IMR-90 (cell line): ENCODE measurements around the gene LHFPL6. TPM values are rescaled to one million over a fixed set of nuclear protein-coding genes. Genes with fewer than 3 reads are reported as not detected.

Source experiments
- ATAC-seq: fragments of 200-7000 bp; cut with Tn5 transposase; 2 replicates; pipeline ENCODE4 v1.9.1; 2020; ENCODE audit warnings: low read depth, mild to moderate bottlenecking, moderate library complexity
- BruUV-seq: library from RNA; stranded (reverse); fragments of 400-500 nt; replicated peaks from 2 replicates; lab custom pipeline; 2021; lab: Mats Ljungman, UMichigan
- CTCF ChIA-PET: fragments of 300-600 bp; formaldehyde crosslinking; extraction: SDS; loops from one replicate; lab custom pipeline; 2021; ENCODE audit warnings: antibody characterized with exemption; lab: Yijun Ruan, JAX
- POLR2A ChIA-PET: fragments of 300-600 bp; sonication (Branson Sonifier 250); formaldehyde crosslinking; loops from one replicate; lab custom pipeline; 2022; ENCODE audit warnings: antibody characterized with exemption; ENCODE audit not compliant: unreplicated experiment; lab: Charles Lee
- DNase-seq: peaks from one replicate; pipeline ENCODE4 v3.0.0; 2013
- H2AFZ ChIP-seq: replicated peaks from 2 replicates; pipeline ENCODE3; 2013; ENCODE audit warnings: low read length, mild to moderate bottlenecking; ENCODE audit not compliant: poor library complexity
- H2AK5ac ChIP-seq: 2 replicates; pipeline ENCODE4 v1.6.1; 2013; ENCODE audit warnings: low read depth, low read length, inconsistent platforms
- H2AK9ac ChIP-seq: replicated peaks from 2 replicates; pipeline ENCODE3; 2013; ENCODE audit warnings: mild to moderate bottlenecking, low read depth, low read length, moderate library complexity; ENCODE audit not compliant: poor library complexity
- H2BK120ac ChIP-seq: 2 replicates; pipeline ENCODE4 v1.6.1; 2013; ENCODE audit warnings: low read depth, low read length, inconsistent platforms
- H2BK15ac ChIP-seq: 3 replicates; pipeline ENCODE4 v1.6.1; 2013; ENCODE audit warnings: low read depth, low read length, inconsistent platforms
- H2BK20ac ChIP-seq: 2 replicates; pipeline ENCODE4 v1.6.1; 2013; ENCODE audit warnings: low read depth, mild to moderate bottlenecking, inconsistent platforms, low read length, moderate library complexity
- H2BK5ac ChIP-seq: 2 replicates; pipeline ENCODE4 v1.6.1; 2013; ENCODE audit warnings: mild to moderate bottlenecking, low read depth, low read length, inconsistent platforms; ENCODE audit not compliant: poor library complexity, severe bottlenecking
- H3K14ac ChIP-seq: replicated peaks from 2 replicates; pipeline ENCODE4 v1.6.1; 2013; ENCODE audit warnings: low read depth, low read length, inconsistent platforms
- H3K18ac ChIP-seq: 2 replicates; pipeline ENCODE4 v1.6.1; 2013; ENCODE audit warnings: low read depth, low read length, control low read depth
- H3K23ac ChIP-seq: 2 replicates; pipeline ENCODE4 v1.6.1; 2013; ENCODE audit warnings: low read depth, low read length, inconsistent platforms
- H3K27ac ChIP-seq: 2 replicates; pipeline ENCODE4 v1.5.1; 2013; ENCODE audit warnings: mild to moderate bottlenecking, control low read depth, low read length; ENCODE audit not compliant: insufficient read depth
- H3K27me3 ChIP-seq: 2 replicates; pipeline ENCODE4 v1.6.1; 2013; ENCODE audit warnings: low read length; ENCODE audit not compliant: control insufficient read depth, insufficient read depth
- H3K36me3 ChIP-seq: 2 replicates; pipeline ENCODE4 v1.6.1; 2013; ENCODE audit warnings: low read length, mixed read lengths; ENCODE audit not compliant: control insufficient read depth, insufficient read depth
- H3K4ac ChIP-seq: 2 replicates; pipeline ENCODE4 v1.6.1; 2013; ENCODE audit warnings: low read depth, low read length, inconsistent platforms
- H3K4me1 ChIP-seq: 2 replicates; pipeline ENCODE4 v1.6.1; 2013; ENCODE audit warnings: low read length, mixed read lengths; ENCODE audit not compliant: control insufficient read depth, insufficient read depth
- H3K4me2 ChIP-seq: 2 replicates; pipeline ENCODE4 v1.6.1; 2013; ENCODE audit warnings: low read depth, mild to moderate bottlenecking, control low read depth, low read length, moderate library complexity
- H3K4me3 ChIP-seq: 2 replicates; pipeline ENCODE4 v1.5.1; 2013; ENCODE audit warnings: low read depth, mild to moderate bottlenecking, control low read depth, low read length, moderate library complexity; ENCODE audit not compliant: insufficient read depth
- H3K56ac ChIP-seq: 2 replicates; pipeline ENCODE4 v1.6.1; 2013; ENCODE audit warnings: low read length, inconsistent platforms; ENCODE audit not compliant: insufficient read depth; ENCODE audit errors: extremely low read depth
- H3K79me1 ChIP-seq, 2 experiments: 2 replicates each; pipeline ENCODE4 v1.6.1; 2013; ENCODE audit warnings: low read length in 2 of 2, inconsistent platforms in 1 of 2, low read depth in 1 of 2
- H3K9ac ChIP-seq: 2 replicates; pipeline ENCODE4 v1.6.1; 2013; ENCODE audit warnings: low read depth, low read length, control low read depth
- H3K9me1 ChIP-seq: 2 replicates; pipeline ENCODE4 v1.6.1; 2013; ENCODE audit warnings: low read length, inconsistent platforms; ENCODE audit not compliant: insufficient read depth
- H3K9me3 ChIP-seq: 2 replicates; pipeline ENCODE4 v1.6.1; 2013; ENCODE audit warnings: low read length; ENCODE audit not compliant: control insufficient read depth, insufficient read depth
- H4K20me1 ChIP-seq: 2 replicates; pipeline ENCODE4 v1.6.1; 2013; ENCODE audit warnings: low read length, inconsistent platforms; ENCODE audit not compliant: insufficient read depth
- H4K5ac ChIP-seq: 2 replicates; pipeline ENCODE4 v1.6.1; 2013; ENCODE audit warnings: mild to moderate bottlenecking, low read depth, low read length, control low read depth
- H4K8ac ChIP-seq, 2 experiments: 2 replicates each; pipeline ENCODE4 v1.6.1; 2013; ENCODE audit warnings: low read depth in 2 of 2, low read length in 2 of 2, control low read depth in 1 of 2, inconsistent platforms in 1 of 2
- H4K91ac ChIP-seq: 2 replicates; pipeline ENCODE4 v1.6.1; 2013; ENCODE audit warnings: low read depth, low read length, inconsistent platforms; ENCODE audit not compliant: insufficient read depth
- BHLHE40 ChIP-seq: fragments of 150-350 bp; IDR thresholded peaks from 2 replicates; pipeline ENCODE4 v1.6.1; 2016; ENCODE audit warnings: mild to moderate bottlenecking, low read depth, low read length
- CEBPB ChIP-seq: IDR thresholded peaks from 2 replicates; pipeline ENCODE4 v1.6.1; 2012; ENCODE audit warnings: low read depth, low read length, improper control_type of control experiment
- CHD1 ChIP-seq: IDR thresholded peaks from 2 replicates; pipeline ENCODE4 v1.6.1; 2012; ENCODE audit warnings: low read depth, low read length, improper control_type of control experiment
- FOS ChIP-seq: fragments of 150-350 bp; IDR thresholded peaks from 2 replicates; pipeline ENCODE4 v1.6.1; 2016; ENCODE audit warnings: low read depth, low read length
- MAFK ChIP-seq: IDR thresholded peaks from 2 replicates; pipeline ENCODE4 v1.6.1; 2012; ENCODE audit warnings: low read depth, low read length, improper control_type of control experiment
- MAZ ChIP-seq: IDR thresholded peaks from 2 replicates; pipeline ENCODE4 v1.6.1; 2012; ENCODE audit warnings: low read depth, mild to moderate bottlenecking, low read length, improper control_type of control experiment, moderate library complexity, borderline replicate concordance
- MXI1 ChIP-seq: IDR thresholded peaks from 2 replicates; pipeline ENCODE4 v1.6.1; 2012; ENCODE audit warnings: low read depth, mild to moderate bottlenecking, low read length, moderate library complexity, borderline replicate concordance
- NFE2L2 ChIP-seq: fragments of 150-350 bp; IDR thresholded peaks from 2 replicates; pipeline ENCODE4 v1.6.1; 2016; ENCODE audit warnings: low read depth, mild to moderate bottlenecking, low read length
- POLR2A ChIP-seq: IDR thresholded peaks from 2 replicates; pipeline ENCODE4 v1.6.1; 2012; ENCODE audit warnings: mild to moderate bottlenecking, low read depth, low read length
- RAD21 ChIP-seq: IDR thresholded peaks from 2 replicates; pipeline ENCODE4 v1.6.1; 2012; ENCODE audit warnings: low read length, improper control_type of control experiment
- RCOR1 ChIP-seq: IDR thresholded peaks from 2 replicates; pipeline ENCODE4 v1.6.1; 2012; ENCODE audit warnings: mild to moderate bottlenecking, low read length, improper control_type of control experiment; ENCODE audit not compliant: insufficient replicate concordance
- RFX5 ChIP-seq: IDR thresholded peaks from 2 replicates; pipeline ENCODE4 v1.8.0; 2012; ENCODE audit warnings: low read depth, mild to moderate bottlenecking, low read length, moderate library complexity
- SMC3 ChIP-seq: fragments of 150-350 bp; IDR thresholded peaks from 2 replicates; pipeline ENCODE4 v1.6.1; 2016; ENCODE audit warnings: low read depth, mild to moderate bottlenecking, antibody characterized with exemption, low read length, moderate library complexity
- WGBS, 2 experiments: methylation state at CpG; one replicate each; pipeline versions ENCODE4 v1.1.5 to v1.1.7; 2013; ENCODE audit warnings: missing lambda C conversion rate in 2 of 2; ENCODE audit not compliant: insufficient read length in 1 of 2; ENCODE audit errors: extremely low coverage in 2 of 2; 5-methylcytosine and 5-hydroxymethylcytosine counted together
- dilution Hi-C: fragments of 300-500 bp; cut with HindIII; formaldehyde crosslinking; loops from one replicate; pipeline ENCODE4 v1.14.3; 2018; ENCODE audit warnings: low sequenced_read_pairs; ENCODE audit not compliant: unreplicated experiment
- in situ Hi-C: fragments of 300-500 bp; cut with MboI; formaldehyde crosslinking; loops from 3 replicates; pipeline ENCODE4 v1.14.3; 2019; ENCODE audit warnings: low sequenced_read_pairs, inconsistent platforms, mixed read lengths
- intact Hi-C: fragments of 100-400 bp; cut with micrococcal nuclease; formaldehyde crosslinking; loops from 2 replicates; pipeline ENCODE4 v1.10.0; 2022
- polyA plus RNA-seq, 3 experiments: library from polyadenylated mRNA; depleted of rRNA; stranded (reverse); fragments of >200 nt; gene quantifications; 2 replicates each; pipeline ENCODE4 v1.2.3, GENCODE V29; 2012; ENCODE audit warnings: low replicate concordance in 1 of 3
- total RNA-seq: library from RNA; depleted of rRNA; stranded (reverse); fragments of >200 nt; gene quantifications from 2 replicates; pipeline ENCODE4 v1.2.3, GENCODE V29; 2012
- TF ChIP-seq, protein P1 (sequence below): conservative IDR thresholded peaks from 2 replicates; pipeline ENCODE4 v1.5.1; 2012; ENCODE audit warnings: mild to moderate bottlenecking, low read depth, low read length, improper control_type of control experiment
- TF ChIP-seq, protein P2 (sequence below): fragments of 150-350 bp; IDR thresholded peaks from 2 replicates; pipeline ENCODE4 v1.6.1; 2016; ENCODE audit warnings: low read depth, mild to moderate bottlenecking, low read length, moderate library complexity, borderline replicate concordance
- TF ChIP-seq, protein P3 (sequence below): fragments of 150-350 bp; IDR thresholded peaks from 2 replicates; pipeline ENCODE4 v1.6.1; 2017; ENCODE audit warnings: mild to moderate bottlenecking, antibody characterized with exemption, low read length, low read depth

LHFPL6 gene
- total and polyA plus RNA-seq, 2 of the 4 experiments (the other 2 are of a cell fraction): 24.7 to 36.1 TPM

DNA sequence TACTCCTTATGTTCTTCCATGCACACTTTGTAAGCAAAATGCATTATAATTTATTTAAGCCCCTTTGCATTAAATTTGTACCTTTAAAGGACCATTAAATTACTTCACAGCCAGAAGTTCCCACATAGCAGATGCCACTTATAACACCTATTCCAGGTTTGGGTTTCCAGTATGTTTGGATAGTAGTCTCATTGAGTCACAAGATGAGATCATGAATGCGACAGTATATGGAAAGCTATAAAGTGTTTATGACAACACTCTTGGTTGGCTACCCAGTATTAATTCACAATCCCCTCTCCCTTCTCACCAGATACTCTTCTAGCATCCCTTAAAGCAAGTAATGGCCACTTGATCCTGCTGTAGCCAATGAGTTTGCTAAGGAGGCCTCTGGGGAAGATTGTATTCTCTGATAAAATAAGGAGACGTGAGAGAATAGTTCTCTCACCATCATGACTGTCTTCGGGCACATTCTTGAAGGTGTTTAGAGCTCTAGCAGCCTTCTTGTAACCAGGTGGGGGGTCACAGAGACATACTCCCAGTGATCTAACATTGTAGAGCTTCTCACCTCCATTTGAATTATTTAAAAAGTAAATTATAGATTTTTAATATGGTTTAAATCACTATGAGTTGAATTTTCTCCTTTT, 2.8 kb upstream of the LHFPL6 start:
- Histone ChIP-seq H3K9ac (no peak overlapping the region), H2BK5ac (no peak overlapping the region), H3K56ac (no peak overlapping the region), H2AK5ac (no peak overlapping the region), H2BK15ac (no peak overlapping the region), H3K4me3 (no peak overlapping the region), H3K4me1 (peaks cover 4% of the 10 kb centered on the region), H3K18ac (no peak overlapping the region), H2BK120ac (no peak overlapping the region), H3K14ac (no peak overlapping the region), H4K5ac (no peak overlapping the region), H3K27ac (no peak overlapping the region), H4K20me1 (no peaks in the 10 kb centered on the region), H3K4ac (no peak overlapping the region), H3K27me3 (peaks cover 2% of the 10 kb centered on the region), H3K36me3 (peaks cover 2% of the 10 kb centered on the region), H2BK20ac (no peak overlapping the region), H3K23ac (no peak overlapping the region), H3K79me1 (peaks cover 9 to 16% of the 10 kb centered on the region in 2 experiments; a peak in 3 of 4 replicates), H4K91ac (no peak overlapping the region), H3K9me3 (no peaks in the 10 kb centered on the region), H3K9me1 (peaks cover 4% of the 10 kb centered on the region), H4K8ac (no peak overlapping the region), H3K4me2 (no peak overlapping the region), H2AFZ (no peak overlapping the region), H2AK9ac (no peak overlapping the region)
- dilution Hi-C loops (no loop called here), in situ Hi-C loops (loop anchor here (10.0 kb wide), 1 partner anchor 191 kb away; no protein-coding TSS in a partner anchor), intact Hi-C loops (no loop called here)
- ATAC-seq (no peak), DNase-seq (no peak)
- POLR2A ChIA-PET: interaction anchor here (0.7 kb wide), 1 partner anchor 68 kb away, joined by 6 read pairs; no protein-coding TSS in a partner anchor
- CTCF ChIA-PET: no interaction called here
- TF ChIP-seq POLR2A: no peak
- TF ChIP-seq NFE2L2: no peak
- TF ChIP-seq, protein P1, sequence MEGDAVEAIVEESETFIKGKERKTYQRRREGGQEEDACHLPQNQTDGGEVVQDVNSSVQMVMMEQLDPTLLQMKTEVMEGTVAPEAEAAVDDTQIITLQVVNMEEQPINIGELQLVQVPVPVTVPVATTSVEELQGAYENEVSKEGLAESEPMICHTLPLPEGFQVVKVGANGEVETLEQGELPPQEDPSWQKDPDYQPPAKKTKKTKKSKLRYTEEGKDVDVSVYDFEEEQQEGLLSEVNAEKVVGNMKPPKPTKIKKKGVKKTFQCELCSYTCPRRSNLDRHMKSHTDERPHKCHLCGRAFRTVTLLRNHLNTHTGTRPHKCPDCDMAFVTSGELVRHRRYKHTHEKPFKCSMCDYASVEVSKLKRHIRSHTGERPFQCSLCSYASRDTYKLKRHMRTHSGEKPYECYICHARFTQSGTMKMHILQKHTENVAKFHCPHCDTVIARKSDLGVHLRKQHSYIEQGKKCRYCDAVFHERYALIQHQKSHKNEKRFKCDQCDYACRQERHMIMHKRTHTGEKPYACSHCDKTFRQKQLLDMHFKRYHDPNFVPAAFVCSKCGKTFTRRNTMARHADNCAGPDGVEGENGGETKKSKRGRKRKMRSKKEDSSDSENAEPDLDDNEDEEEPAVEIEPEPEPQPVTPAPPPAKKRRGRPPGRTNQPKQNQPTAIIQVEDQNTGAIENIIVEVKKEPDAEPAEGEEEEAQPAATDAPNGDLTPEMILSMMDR: no peak
- TF ChIP-seq MXI1: no peak
- TF ChIP-seq CEBPB: no peak
- TF ChIP-seq, protein P2, sequence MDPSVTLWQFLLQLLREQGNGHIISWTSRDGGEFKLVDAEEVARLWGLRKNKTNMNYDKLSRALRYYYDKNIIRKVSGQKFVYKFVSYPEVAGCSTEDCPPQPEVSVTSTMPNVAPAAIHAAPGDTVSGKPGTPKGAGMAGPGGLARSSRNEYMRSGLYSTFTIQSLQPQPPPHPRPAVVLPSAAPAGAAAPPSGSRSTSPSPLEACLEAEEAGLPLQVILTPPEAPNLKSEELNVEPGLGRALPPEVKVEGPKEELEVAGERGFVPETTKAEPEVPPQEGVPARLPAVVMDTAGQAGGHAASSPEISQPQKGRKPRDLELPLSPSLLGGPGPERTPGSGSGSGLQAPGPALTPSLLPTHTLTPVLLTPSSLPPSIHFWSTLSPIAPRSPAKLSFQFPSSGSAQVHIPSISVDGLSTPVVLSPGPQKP: no peak
- TF ChIP-seq SMC3: no peak
- TF ChIP-seq CHD1: no peak
- TF ChIP-seq RAD21: no peak
- TF ChIP-seq RFX5: no peak
- TF ChIP-seq RCOR1: no peak
- TF ChIP-seq, protein P3, sequence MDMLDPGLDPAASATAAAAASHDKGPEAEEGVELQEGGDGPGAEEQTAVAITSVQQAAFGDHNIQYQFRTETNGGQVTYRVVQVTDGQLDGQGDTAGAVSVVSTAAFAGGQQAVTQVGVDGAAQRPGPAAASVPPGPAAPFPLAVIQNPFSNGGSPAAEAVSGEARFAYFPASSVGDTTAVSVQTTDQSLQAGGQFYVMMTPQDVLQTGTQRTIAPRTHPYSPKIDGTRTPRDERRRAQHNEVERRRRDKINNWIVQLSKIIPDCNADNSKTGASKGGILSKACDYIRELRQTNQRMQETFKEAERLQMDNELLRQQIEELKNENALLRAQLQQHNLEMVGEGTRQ: no peak
- TF ChIP-seq BHLHE40: no peak
- TF ChIP-seq MAZ: no peak
- TF ChIP-seq MAFK: no peak
- TF ChIP-seq FOS: no peak
- no CpG with 5 or more reads among the region's 3 CpGs for WGBS, 2 experiments
- no TSS peak for BruUV-seq
